GM20431 (cell line): ENCODE measurements around the gene RPS29.
"Not testable (repeated sequence)": the region's sequence is repeated elsewhere in the genome, so short reads cannot be mapped to it uniquely, and the experiment has no call there.

Source experiments
- in situ Hi-C: fragments of 300-500 bp; cut with MseI, MboI; formaldehyde crosslinking; loops from one replicate; pipeline ENCODE4 v1.15.0; 2020; ENCODE audit warnings: low sequenced_read_pairs; ENCODE audit not compliant: unreplicated experiment

The RPS29 gene

GRCh38 chr14:49585803-49586672 is at the start of gene RPS29:
RPS29 (minus strand) TSS chr14:49586380; CDS start chr14:49586346, 34 bp downstream.
- in situ Hi-C loops: no loop called here

- in situ Hi-C loops: no loop called here
These were observed 48.6 kb upstream of the RPS29 start, which contains the start of gene DNAAF2 for GRCh38 chr14:49634547-49635334. DNAAF2 (minus strand) TSS chr14:49635244; CDS start chr14:49635149, 95 bp downstream.

- in situ Hi-C loops: no loop called here
These were observed 47.7 kb upstream of the RPS29 start for GRCh38 chr14:49633640-49634546.

GRCh38 chr14:49623941-49624839 is 38.0 kb upstream of the RPS29 start:
- in situ Hi-C loops: no loop called here

- in situ Hi-C loops: no loop called here
These were observed 37.2 kb upstream of the RPS29 start for GRCh38 chr14:49623387-49623786.

GRCh38 chr14:49622022-49622607 is 35.9 kb upstream of the RPS29 start:
- in situ Hi-C loops: no loop called here

GRCh38 chr14:49621114-49621881 is 35.1 kb upstream of the RPS29 start:
- in situ Hi-C loops: no loop called here

GRCh38 chr14:49620182-49621113 is 34.3 kb upstream of the RPS29 start, which contains the start of the genes MGAT2 and RPL36AL:
MGAT2 (plus strand) TSS chr14:49620799; CDS start chr14:49621269, 470 bp downstream.
RPL36AL (minus strand) TSS chr14:49620626; CDS start chr14:49619104, 1,522 bp downstream.
- in situ Hi-C loops: no loop called here

- in situ Hi-C loops: no loop called here
These were observed 33.5 kb upstream of the RPS29 start for GRCh38 chr14:49619730-49620129.

- in situ Hi-C loops: not testable (repeated sequence)
These were observed 33.1 kb upstream of the RPS29 start for GRCh38 chr14:49619273-49619672.

- in situ Hi-C loops: no loop called here
These were observed 31.8 kb upstream of the RPS29 start for GRCh38 chr14:49617852-49618519.

GRCh38 chr14:49615776-49616175 is 29.6 kb upstream of the RPS29 start:
- in situ Hi-C loops: no loop called here

- in situ Hi-C loops: no loop called here
These were observed 28.0 kb upstream of the RPS29 start for GRCh38 chr14:49614196-49614595.

GRCh38 chr14:49612671-49613070 is 26.5 kb upstream of the RPS29 start:
- in situ Hi-C loops: no loop called here

GRCh38 chr14:49612251-49612650 is 26.1 kb upstream of the RPS29 start:
- in situ Hi-C loops: no loop called here

GRCh38 chr14:49607583-49607982 is 21.4 kb upstream of the RPS29 start:
- in situ Hi-C loops: no loop called here
